Ovary (tissue), 9 donors: ENCODE results near the gene HPCAL1. TPM values are rescaled to one million over a fixed set of nuclear protein-coding genes. Genes with fewer than 3 reads are reported as not detected.

Experiments used
- DNase-seq, 5 donors: peaks; one replicate each; pipeline ENCODE4 v3.0.0-alpha.2; 2019 to 2020
- H3K27ac ChIP-seq, 2 donors: fragments of 200-600 bp; one replicate each; pipeline versions ENCODE4 v1.5.1 to v1.8.0; 2019 to 2022
- H3K27me3 ChIP-seq: fragments of 200-600 bp; one replicate; pipeline ENCODE4 v1.8.0; 2022
- H3K36me3 ChIP-seq: fragments of 200-600 bp; sonication (generic); one replicate; pipeline ENCODE4 v1.5.1; 2019
- H3K4me1 ChIP-seq: one replicate; pipeline ENCODE4 v1.8.1; 2013; ENCODE audit warnings: mild to moderate bottlenecking, moderate library complexity; ENCODE audit not compliant: insufficient read depth
- H3K4me3 ChIP-seq: fragments of 200-600 bp; sonication (generic); one replicate; pipeline ENCODE4 v1.5.1; 2017
- H3K9me3 ChIP-seq, 2 donors: fragments of 200-600 bp in 1 of 2; sonication (generic) in 1 of 2; one replicate each; pipeline versions ENCODE4 v1.5.1 to v1.8.1; 2013 to 2019; ENCODE audit warnings: mild to moderate bottlenecking in 1 of 2, moderate library complexity in 1 of 2
- EP300 ChIP-seq: sonication (generic); formaldehyde crosslinking; IDR thresholded peaks from one replicate; pipeline ENCODE4 v1.6.1; 2017; ENCODE audit warnings: antibody characterized with exemption
- POLR2A ChIP-seq: fragments of 450-650 bp; IDR thresholded peaks from one replicate; pipeline ENCODE4 v1.6.1; 2017; ENCODE audit warnings: antibody characterized with exemption, mild to moderate bottlenecking, moderate library complexity
- WGBS, 3 donors: extraction: QIAGEN DNeasy Blood & Tissue Kit in 1 of 3; methylation state at CpG; one replicate each; pipeline versions ENCODE4 v1.1.5 to v1.1.7; 2013 to 2017; 5-methylcytosine and 5-hydroxymethylcytosine counted together
- intact Hi-C, 4 donors: fragments of 100-400 bp; cut with DNase I; formaldehyde crosslinking; loops; one replicate each; pipeline versions ENCODE4 v1.11.0 to v1.15.1; 2022 to 2023
- polyA plus RNA-seq, 2 donors: library from polyadenylated mRNA; stranded (reverse); fragments of 200-250 nt in 1 of 2; fragments of 350-450 nt in 1 of 2; fragmentation: Illumina TruSeq in 1 of 2; extraction: RNeasy Lipid Tissue Mini Kit (QIAGEN cat#74804) in 1 of 2; gene quantifications; one replicate each; pipeline ENCODE4 v1.2.3, GENCODE V29; 2013 to 2014
- total RNA-seq, 7 donors: library from RNA; depleted of rRNA in 2 of 7; stranded (reverse); fragments of >200 nt in 2 of 7; fragmentation: NEBNext Ultra II Directional in 3 of 7; extraction: Animal tissue kit (Norgen Biotek cat#: 25700) in 3 of 7; gene quantifications; one replicate each; pipeline versions ENCODE4 v1.1.0 to v1.2.4, GENCODE V29; 2016 to 2023
- TF ChIP-seq, protein P1 (sequence below), 3 donors: fragments of 450-650 bp in 2 of 3; fragments of 200-600 bp in 1 of 3; IDR thresholded peaks; one replicate each; pipeline versions ENCODE4 v1.5.1 to v1.8.0; 2016 to 2022; ENCODE audit warnings: antibody characterized with exemption in 3 of 3, mild to moderate bottlenecking in 1 of 3
- donor health status: DM: no; HTN: no; CAD: no; lungs with moderate emphysema.
- donor health status: DM: no; HTN: no; CAD: no.
- donor health status: Bipolar disorder and iron deficiency.
- donor health status: DM: yes; HTN: yes; CAD: no.
- donor health status: DM: no; HTN: no; CAD: no.
- donor health status: DM: yes; HTN: yes; CAD: no.

HPCAL1 gene
- total and polyA plus RNA-seq, 9 donors: 11.4 to 69.5 (median 18.5) TPM

DNA sequence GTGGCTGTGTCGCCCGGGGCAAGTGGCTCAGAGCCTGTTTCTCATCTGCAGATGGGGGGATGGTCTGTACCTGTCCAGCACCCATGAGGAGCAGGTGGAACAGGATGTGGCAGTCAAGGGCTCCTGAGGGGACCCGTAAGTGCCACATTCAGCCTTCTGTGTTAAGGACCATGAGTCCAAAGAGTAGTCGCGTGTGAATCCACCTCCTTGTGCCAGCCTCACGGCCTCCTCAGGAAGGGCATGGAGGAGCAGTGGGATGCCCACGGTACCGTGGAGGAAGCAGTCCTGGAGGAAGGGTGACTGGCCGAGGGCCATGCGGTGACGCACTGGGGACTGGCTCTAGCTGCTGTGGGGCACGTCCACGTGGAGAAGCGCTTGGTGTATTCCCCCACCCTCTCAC lies 84.3 kb downstream of the HPCAL1 start:
- Histone ChIP-seq H3K27ac (no peak overlapping the region), H3K27me3 (no peaks in the 10 kb centered on the region), H3K9me3 (no peaks in the 10 kb centered on the region), H3K36me3 (no peaks in the 10 kb centered on the region), H3K4me3 (no peak overlapping the region), H3K4me1 (no peaks in the 10 kb centered on the region)
- intact Hi-C loops: no loop called here
- TF ChIP-seq, protein P1, sequence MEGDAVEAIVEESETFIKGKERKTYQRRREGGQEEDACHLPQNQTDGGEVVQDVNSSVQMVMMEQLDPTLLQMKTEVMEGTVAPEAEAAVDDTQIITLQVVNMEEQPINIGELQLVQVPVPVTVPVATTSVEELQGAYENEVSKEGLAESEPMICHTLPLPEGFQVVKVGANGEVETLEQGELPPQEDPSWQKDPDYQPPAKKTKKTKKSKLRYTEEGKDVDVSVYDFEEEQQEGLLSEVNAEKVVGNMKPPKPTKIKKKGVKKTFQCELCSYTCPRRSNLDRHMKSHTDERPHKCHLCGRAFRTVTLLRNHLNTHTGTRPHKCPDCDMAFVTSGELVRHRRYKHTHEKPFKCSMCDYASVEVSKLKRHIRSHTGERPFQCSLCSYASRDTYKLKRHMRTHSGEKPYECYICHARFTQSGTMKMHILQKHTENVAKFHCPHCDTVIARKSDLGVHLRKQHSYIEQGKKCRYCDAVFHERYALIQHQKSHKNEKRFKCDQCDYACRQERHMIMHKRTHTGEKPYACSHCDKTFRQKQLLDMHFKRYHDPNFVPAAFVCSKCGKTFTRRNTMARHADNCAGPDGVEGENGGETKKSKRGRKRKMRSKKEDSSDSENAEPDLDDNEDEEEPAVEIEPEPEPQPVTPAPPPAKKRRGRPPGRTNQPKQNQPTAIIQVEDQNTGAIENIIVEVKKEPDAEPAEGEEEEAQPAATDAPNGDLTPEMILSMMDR (IDR thresholded peaks at IDR 0.05): no peak
- TF ChIP-seq POLR2A (no peak), EP300 (no peak)
- DNase-seq: no peak
- WGBS, 3 donors: 84 to 87% (median 84%) methylated on average over 14 of the region's 14 CpGs

DNA sequence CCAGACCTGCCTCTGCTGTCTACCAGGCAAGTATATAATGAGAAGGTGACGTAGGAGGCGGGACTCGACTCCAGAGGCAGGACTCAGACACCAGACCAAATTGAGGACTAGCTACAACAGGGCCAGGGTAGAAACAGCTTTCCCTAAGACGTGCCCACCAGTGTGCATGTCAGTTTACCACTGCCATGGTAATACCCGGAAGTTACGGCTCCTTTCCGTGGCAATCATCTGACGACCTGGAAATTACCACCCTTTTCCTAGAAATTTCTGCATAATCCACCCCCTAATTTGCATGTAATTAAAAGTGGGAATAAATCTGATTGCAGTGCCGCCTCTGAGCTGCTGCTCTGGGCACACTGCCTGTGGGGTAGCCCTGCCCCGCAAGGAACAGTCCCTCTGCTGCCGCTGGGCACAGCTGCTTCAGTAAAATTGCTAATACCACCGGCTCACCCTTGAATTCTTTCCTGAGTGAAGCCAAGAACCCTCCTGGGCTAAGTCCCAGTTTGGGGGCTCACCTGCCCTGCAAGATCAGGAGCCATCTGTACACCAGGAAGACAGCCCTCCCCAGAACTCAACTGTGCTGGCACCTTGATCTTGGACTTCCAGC lies 86.4 kb downstream of the HPCAL1 start:
- Histone ChIP-seq H3K27ac (no peak overlapping the region), H3K4me3 (no peak overlapping the region), H3K9me3 (no peaks in the 10 kb centered on the region), H3K27me3 (no peaks in the 10 kb centered on the region), H3K36me3 (no peaks in the 10 kb centered on the region), H3K4me1 (no peaks in the 10 kb centered on the region)
- no peak for DNase-seq
- TF ChIP-seq, protein P1 (IDR thresholded peaks at IDR 0.05): no peak
- TF ChIP-seq EP300 (no peak), POLR2A (no peak)
- intact Hi-C loops: no loop called here
- 93 to 98% (median 94%) methylated on average over 12 of the region's 12 CpGs for WGBS, 3 donors

DNA sequence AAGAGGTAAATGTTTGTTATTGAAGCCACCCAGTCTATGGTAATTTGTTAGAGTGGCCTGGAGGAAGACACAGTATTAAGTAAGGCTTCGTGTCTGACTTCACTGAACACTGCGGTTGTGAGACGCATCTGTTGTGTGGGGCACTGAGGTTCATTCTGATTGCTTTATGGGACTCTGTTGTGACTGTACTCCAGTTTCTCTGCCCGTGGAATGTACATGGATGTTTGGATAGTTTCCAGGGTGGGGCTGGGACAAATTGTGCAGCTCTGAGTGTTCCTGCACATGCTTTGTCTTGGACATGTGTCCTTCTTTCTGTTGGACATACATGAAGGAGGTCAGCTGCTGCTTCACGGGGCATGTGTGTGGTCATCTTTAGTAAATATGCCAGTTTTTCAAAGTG lies 86.9 kb downstream of the HPCAL1 start:
- Histone ChIP-seq H3K27ac (no peak overlapping the region), H3K4me1 (no peaks in the 10 kb centered on the region), H3K4me3 (no peak overlapping the region), H3K27me3 (no peaks in the 10 kb centered on the region), H3K9me3 (no peaks in the 10 kb centered on the region), H3K36me3 (no peaks in the 10 kb centered on the region)
- 75 to 85% (median 76%) methylated on average over 5 of the region's 5 CpGs for WGBS, 3 donors
- no peak for DNase-seq
- intact Hi-C loops: no loop called here
- TF ChIP-seq, protein P1 (IDR thresholded peaks at IDR 0.05): no peak
- no peak for TF ChIP-seq EP300
- TF ChIP-seq POLR2A: no peak

DNA sequence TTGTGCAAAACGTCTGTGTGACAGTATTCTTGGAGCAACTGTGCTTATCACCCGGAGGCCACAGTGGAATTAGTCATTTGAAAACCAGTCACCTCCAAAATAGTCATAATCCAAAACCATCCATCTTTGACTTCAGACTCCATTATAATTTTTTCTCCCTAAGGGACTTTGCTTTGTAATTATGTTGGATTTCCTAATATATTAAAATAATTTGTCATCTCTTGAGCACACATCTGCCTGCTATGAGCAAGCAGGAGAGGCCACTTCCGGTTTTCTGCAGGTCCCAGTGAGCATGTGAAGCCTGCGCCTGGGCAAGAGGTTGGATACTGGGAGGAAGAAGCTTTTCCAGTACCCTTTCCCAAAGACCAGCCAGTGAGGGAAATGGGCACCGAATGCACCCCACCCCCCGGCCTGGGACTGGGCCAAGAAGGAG lies 87.7 kb downstream of the HPCAL1 start:
- Histone ChIP-seq H3K36me3 (no peaks in the 10 kb centered on the region), H3K4me1 (no peaks in the 10 kb centered on the region), H3K27ac (no peak overlapping the region), H3K27me3 (no peaks in the 10 kb centered on the region), H3K4me3 (no peak overlapping the region), H3K9me3 (no peaks in the 10 kb centered on the region)
- intact Hi-C loops: no loop called here
- no peak for TF ChIP-seq POLR2A
- TF ChIP-seq EP300: no peak
- TF ChIP-seq, protein P1 (IDR thresholded peaks at IDR 0.05): no peak
- WGBS, 3 donors: 76 to 81% (median 78%) methylated on average over 6 of the region's 6 CpGs
- DNase-seq: no peak
